HAP-1 (cell line): Measurements from ENCODE around the gene C2orf49.
A peak's percentile ranks its signal among the peaks of the same experiment; 100 is the strongest.

Source experiments
- DNase-seq, 2 experiments: peaks; one replicate each; pipeline ENCODE4 v3.0.0-alpha.2; 2016 to 2020; ENCODE audit warnings: low spot score in 2 of 2
- H3K27me3 ChIP-seq: fragments of 250-450 bp; sonication (Bioruptor Pico); 2 replicates; pipeline ENCODE4 v1.5.1; 2020; ENCODE audit warnings: low read depth, mild to moderate bottlenecking, moderate library complexity
- H3K36me3 ChIP-seq: fragments of 250-450 bp; sonication (Bioruptor Pico); replicated peaks from 2 replicates; pipeline ENCODE4 v1.5.1; 2020; ENCODE audit warnings: mild to moderate bottlenecking
- H3K4me1 ChIP-seq: fragments of 250-450 bp; sonication (Bioruptor Pico); 2 replicates; pipeline ENCODE4 v1.5.1; 2020; ENCODE audit warnings: mild to moderate bottlenecking
- H3K4me3 ChIP-seq: fragments of 250-450 bp; sonication (Bioruptor Pico); 2 replicates; pipeline ENCODE4 v1.5.1; 2020; ENCODE audit warnings: mild to moderate bottlenecking, moderate library complexity
- H3K9me3 ChIP-seq: fragments of 250-450 bp; sonication (Bioruptor Pico); 2 replicates; pipeline ENCODE4 v1.5.1; 2020; ENCODE audit warnings: mild to moderate bottlenecking, moderate library complexity
- in situ Hi-C: fragments of 300-500 bp; cut with MboI; formaldehyde crosslinking; loops from 3 replicates; pipeline ENCODE4 v1.14.3; 2020; ENCODE audit warnings: low sequenced_read_pairs, inconsistent platforms, mixed read lengths

The C2orf49 gene

GRCh38 chr2:105398336-105399206 is 61.2 kb downstream of the C2orf49 start, which contains the start of gene FHL2:
Gene FHL2 (minus strand): TSS chr2:105399051. CDS start chr2:105386516, 12,535 bp downstream.
- no peaks in the 10 kb centered on the region for H3K27me3 ChIP-seq
- peak within 1 kb of the TSS; percentile 93 for H3K4me3 ChIP-seq
- H3K36me3 ChIP-seq: peaks cover 6% of the 10 kb centered on the region; the same call in 1 of the 2 replicates

More at GRCh38 chr2:105398336-105399206, 61.2 kb downstream of the C2orf49 start, which contains the start of gene FHL2:
- DNase-seq: peak; percentile 74 to 84
- in situ Hi-C loops: no loop called here
- peaks cover 5% of the 10 kb centered on the region for H3K4me1 ChIP-seq
- H3K9me3 ChIP-seq: no peaks in the 10 kb centered on the region
